DMS114 treated with DMSO at 0.1 percent for 48 hours (cell line): ENCODE measurements around the gene PTPN23.
"Not testable (repeated sequence)": the region's sequence is repeated elsewhere in the genome, so short reads cannot be mapped to it uniquely, and the experiment has no call there.

Experiments used
- DNase-seq: peaks from one replicate; lab custom pipeline; 2025; ENCODE audit not compliant: unreplicated experiment; lab: John Stamatoyannopoulos, UW

PTPN23 gene

GRCh38 chr3:47380601-47381316, at the start of gene PTPN23:
Gene PTPN23 (plus strand): TSS chr3:47381021. CDS start chr3:47381097, 76 bp downstream.
- peak; percentile 94 for DNase-seq

- DNase-seq, result no peak
These were observed 46.9 kb upstream of the PTPN23 start for GRCh38 chr3:47333907-47334306.

- DNase-seq, result no peak
These were observed 43.2 kb upstream of the PTPN23 start for GRCh38 chr3:47337656-47338055.

GRCh38 chr3:47339951-47340350, 40.9 kb upstream of the PTPN23 start:
- DNase-seq, result no peak

GRCh38 chr3:47340866-47341265, 40.0 kb upstream of the PTPN23 start:
- no peak for DNase-seq

- no peak for DNase-seq
These were observed 38.7 kb upstream of the PTPN23 start for GRCh38 chr3:47342151-47342550.

- no peak for DNase-seq
These were observed 38.0 kb upstream of the PTPN23 start for GRCh38 chr3:47342812-47343211.

GRCh38 chr3:47343471-47343971, 37.3 kb upstream of the PTPN23 start:
- no peak for DNase-seq

- DNase-seq, result no peak
These were observed 35.9 kb upstream of the PTPN23 start for GRCh38 chr3:47344971-47345370.

- DNase-seq, result no peak
These were observed 33.5 kb upstream of the PTPN23 start for GRCh38 chr3:47347217-47347801.

- DNase-seq, result no peak
These were observed 32.2 kb upstream of the PTPN23 start for GRCh38 chr3:47348411-47349154.

GRCh38 chr3:47355010-47355409, 25.8 kb upstream of the PTPN23 start:
- DNase-seq, result no peak

GRCh38 chr3:47356201-47356600, 24.6 kb upstream of the PTPN23 start:
- no peak for DNase-seq

- no peak for DNase-seq
These were observed 21.5 kb upstream of the PTPN23 start for GRCh38 chr3:47359323-47359722.

- DNase-seq, result not testable (repeated sequence)
These were observed 20.7 kb upstream of the PTPN23 start for GRCh38 chr3:47360110-47360517.

GRCh38 chr3:47362701-47363100, 18.1 kb upstream of the PTPN23 start:
- DNase-seq, result no peak

GRCh38 chr3:47365213-47366153, 15.3 kb upstream of the PTPN23 start:
- DNase-seq, result no peak

- DNase-seq, result no peak
These were observed 14.0 kb upstream of the PTPN23 start for GRCh38 chr3:47366833-47367232.

- DNase-seq, result no peak
These were observed 13.2 kb upstream of the PTPN23 start for GRCh38 chr3:47367631-47368030.

- not testable (repeated sequence) for DNase-seq
These were observed 10.8 kb upstream of the PTPN23 start for GRCh38 chr3:47370020-47370419.
